Activated CD8-positive, alpha-beta T cell treated with anti-CD3 and anti-CD28 coated beads for 36 hours (primary cell): ENCODE measurements around the gene LRP8. TPM values are rescaled to one million over a fixed set of nuclear protein-coding genes. Genes with fewer than 3 reads are reported as not detected.

Source experiments
- ATAC-seq: fragments of 200-7000 bp; cut with Tn5 transposase; one replicate; pipeline ENCODE4 v1.10.0; 2021; ENCODE audit warnings: mild to moderate bottlenecking, moderate library complexity
- CTCF ChIA-PET: fragments of 350-600 bp; sonication (Branson Sonifier 250); formaldehyde crosslinking; loops from one replicate; lab custom pipeline; 2021; ENCODE audit warnings: antibody characterized with exemption; lab: Charles Lee
- POLR2A ChIA-PET: fragments of 350-600 bp; sonication (Branson Sonifier 250); formaldehyde crosslinking; loops from one replicate; lab custom pipeline; 2021; ENCODE audit warnings: antibody characterized with exemption; lab: Charles Lee
- DNase-seq: peaks from one replicate; pipeline ENCODE4 v3.0.0-alpha.2; 2020
- H3K27ac Mint-ChIP-seq: one replicate; pipeline ENCODE4 v1.8.0; 2021; ENCODE audit warnings: mild to moderate bottlenecking, mixed read lengths
- H3K27me3 Mint-ChIP-seq: one replicate; pipeline ENCODE4 v1.8.0; 2021; ENCODE audit warnings: mixed read lengths
- H3K36me3 Mint-ChIP-seq: one replicate; pipeline ENCODE4 v1.8.0; 2021; ENCODE audit warnings: low read depth, mixed read lengths
- H3K4me1 Mint-ChIP-seq: one replicate; pipeline ENCODE4 v1.8.0; 2021; ENCODE audit warnings: low read depth, mixed read lengths
- H3K4me3 Mint-ChIP-seq: one replicate; pipeline ENCODE4 v1.8.0; 2021; ENCODE audit warnings: mild to moderate bottlenecking, moderate library complexity, mixed read lengths
- H3K9me3 Mint-ChIP-seq: one replicate; pipeline ENCODE4 v1.8.0; 2021; ENCODE audit warnings: mixed read lengths
- intact Hi-C: fragments of 100-400 bp; cut with micrococcal nuclease; formaldehyde crosslinking; loops from one replicate; pipeline ENCODE4 v1.10.0; 2022
- total RNA-seq, 2 experiments: library from RNA; stranded (reverse); gene quantifications; one replicate each; pipeline ENCODE4 v1.2.3, GENCODE V29; 2021
- TF ChIP-seq, protein P1 (sequence below): fragments of 200-600 bp; IDR thresholded peaks from one replicate; pipeline ENCODE4 v1.8.0; 2022; ENCODE audit warnings: antibody characterized with exemption, mild to moderate bottlenecking

LRP8 gene
- total RNA-seq, 2 experiments from 2014 or later: 39.9 to 41.6 TPM

DNA sequence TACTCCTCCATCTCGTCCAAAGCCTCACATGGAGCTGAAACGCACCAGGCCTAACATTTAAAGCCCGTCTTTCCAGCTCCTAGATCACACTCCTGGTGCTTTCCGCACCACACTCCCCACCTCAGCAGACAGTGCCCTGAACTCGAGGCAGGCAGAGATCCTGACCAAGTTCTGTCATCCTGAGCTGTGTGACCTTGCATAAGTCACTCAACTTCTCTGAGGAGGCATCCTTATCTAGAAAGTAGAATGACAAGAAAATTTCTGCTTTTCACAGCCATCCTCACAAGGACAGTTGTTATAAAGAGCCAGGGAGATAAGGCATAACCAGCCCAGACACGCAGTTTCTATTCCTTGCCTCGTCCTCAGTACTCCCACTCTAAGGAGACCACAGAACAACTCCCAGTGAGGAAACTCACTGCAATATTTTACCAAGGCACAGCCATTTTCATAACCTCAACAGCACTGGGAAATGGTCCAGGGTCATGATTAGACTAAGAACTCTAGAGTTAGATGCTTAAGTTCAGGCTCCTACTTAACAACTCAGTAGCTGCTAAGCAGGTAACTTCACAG, 3.1 kb downstream of the LRP8 start:
- POLR2A ChIA-PET: interaction anchor here (1.1 to 3.3 kb wide), 4 partner anchors 7 to 107 kb away, joined by 4 to 20 read pairs (median 6); no protein-coding TSS in a partner anchor
- intact Hi-C loops: loop anchor here (5.0 kb wide), 1 partner anchor 67 kb away; no protein-coding TSS in a partner anchor
- ATAC-seq (no peak), DNase-seq (no peak)
- Mint-ChIP-seq H3K27me3 (no peaks in the 10 kb centered on the region), H3K27ac (peak overlapping the region; percentile 95), H3K36me3 (peaks cover 57% of the 10 kb centered on the region), H3K4me3 (peak overlapping the region; percentile 97), H3K4me1 (peaks cover 19% of the 10 kb centered on the region), H3K9me3 (no peaks in the 10 kb centered on the region)
- CTCF ChIA-PET: interaction anchor here (0.6 to 1.3 kb wide), 2 partner anchors 46 to 68 kb away, joined by 3 to 8 read pairs; no protein-coding TSS in a partner anchor
- TF ChIP-seq, protein P1, sequence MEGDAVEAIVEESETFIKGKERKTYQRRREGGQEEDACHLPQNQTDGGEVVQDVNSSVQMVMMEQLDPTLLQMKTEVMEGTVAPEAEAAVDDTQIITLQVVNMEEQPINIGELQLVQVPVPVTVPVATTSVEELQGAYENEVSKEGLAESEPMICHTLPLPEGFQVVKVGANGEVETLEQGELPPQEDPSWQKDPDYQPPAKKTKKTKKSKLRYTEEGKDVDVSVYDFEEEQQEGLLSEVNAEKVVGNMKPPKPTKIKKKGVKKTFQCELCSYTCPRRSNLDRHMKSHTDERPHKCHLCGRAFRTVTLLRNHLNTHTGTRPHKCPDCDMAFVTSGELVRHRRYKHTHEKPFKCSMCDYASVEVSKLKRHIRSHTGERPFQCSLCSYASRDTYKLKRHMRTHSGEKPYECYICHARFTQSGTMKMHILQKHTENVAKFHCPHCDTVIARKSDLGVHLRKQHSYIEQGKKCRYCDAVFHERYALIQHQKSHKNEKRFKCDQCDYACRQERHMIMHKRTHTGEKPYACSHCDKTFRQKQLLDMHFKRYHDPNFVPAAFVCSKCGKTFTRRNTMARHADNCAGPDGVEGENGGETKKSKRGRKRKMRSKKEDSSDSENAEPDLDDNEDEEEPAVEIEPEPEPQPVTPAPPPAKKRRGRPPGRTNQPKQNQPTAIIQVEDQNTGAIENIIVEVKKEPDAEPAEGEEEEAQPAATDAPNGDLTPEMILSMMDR: no peak

DNA sequence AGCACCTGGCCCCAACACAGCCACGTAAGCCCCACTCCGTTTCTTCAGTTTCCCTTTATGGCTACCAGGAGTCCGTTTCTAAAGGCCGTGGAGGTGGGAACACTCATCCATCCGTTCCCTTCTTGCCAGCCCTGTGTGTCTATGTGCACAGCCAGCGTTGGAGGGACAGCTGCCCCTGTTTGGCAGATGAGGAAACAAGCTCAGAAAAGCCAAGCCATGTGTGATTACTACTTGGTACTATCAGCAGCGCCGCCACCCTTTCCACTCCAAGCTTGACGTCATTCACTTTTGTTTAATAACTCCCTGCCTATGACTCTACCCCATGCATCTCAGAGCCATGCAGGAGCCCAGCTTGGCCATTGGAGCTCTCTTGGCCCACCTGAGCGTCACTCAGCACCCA, 3.5 kb downstream of the LRP8 start:
- TF ChIP-seq, protein P1: no peak
- POLR2A ChIA-PET: interaction anchor here (1.1 to 2.1 kb wide), 2 partner anchors 12 to 29 kb away, joined by 4 to 8 read pairs; no protein-coding TSS in a partner anchor
- Mint-ChIP-seq H3K27ac (peak overlapping the region; percentile 95), H3K27me3 (no peaks in the 10 kb centered on the region), H3K4me1 (peaks cover 19% of the 10 kb centered on the region), H3K9me3 (no peaks in the 10 kb centered on the region), H3K4me3 (peak overlapping the region; percentile 97), H3K36me3 (peaks cover 57% of the 10 kb centered on the region)
- DNase-seq: no peak
- intact Hi-C loops: no loop called here
- CTCF ChIA-PET: interaction anchor here (0.6 to 1.3 kb wide), 2 partner anchors 46 to 69 kb away, joined by 3 to 8 read pairs; no protein-coding TSS in a partner anchor
- ATAC-seq: no peak

DNA sequence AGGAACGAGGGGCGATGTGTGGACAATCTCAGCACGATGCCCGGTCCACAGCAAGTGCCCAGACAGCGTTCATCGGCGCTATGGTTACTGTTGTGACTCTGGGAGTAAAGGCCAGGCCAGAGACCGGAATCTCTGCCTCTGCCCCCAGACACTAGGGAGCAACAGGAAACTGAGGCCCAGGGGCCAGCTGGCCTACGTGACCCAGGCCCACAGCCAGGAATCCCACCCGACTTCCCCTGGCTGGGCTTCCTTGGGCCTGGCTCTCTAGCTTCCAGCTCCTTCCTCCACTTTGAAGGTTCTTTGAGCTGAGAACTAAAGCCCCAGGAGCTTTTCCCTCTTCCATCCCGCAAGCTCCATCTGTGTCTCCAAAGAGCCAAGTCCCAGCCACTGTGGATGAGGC, 4.6 kb downstream of the LRP8 start:
- TF ChIP-seq, protein P1: no peak
- Mint-ChIP-seq H3K4me3 (no peak overlapping the region), H3K4me1 (peaks cover 20% of the 10 kb centered on the region), H3K36me3 (peaks cover 59% of the 10 kb centered on the region), H3K27me3 (no peaks in the 10 kb centered on the region), H3K9me3 (no peaks in the 10 kb centered on the region), H3K27ac (peak overlapping the region; percentile 5)
- no peak for DNase-seq
- ChIA-PET CTCF (no interaction called here), POLR2A (interaction anchor here (1.0 to 2.1 kb wide), 5 partner anchors 11 to 28 kb away, joined by 3 to 8 read pairs (median 4); no protein-coding TSS in a partner anchor)
- no peak for ATAC-seq
- intact Hi-C loops: no loop called here

DNA sequence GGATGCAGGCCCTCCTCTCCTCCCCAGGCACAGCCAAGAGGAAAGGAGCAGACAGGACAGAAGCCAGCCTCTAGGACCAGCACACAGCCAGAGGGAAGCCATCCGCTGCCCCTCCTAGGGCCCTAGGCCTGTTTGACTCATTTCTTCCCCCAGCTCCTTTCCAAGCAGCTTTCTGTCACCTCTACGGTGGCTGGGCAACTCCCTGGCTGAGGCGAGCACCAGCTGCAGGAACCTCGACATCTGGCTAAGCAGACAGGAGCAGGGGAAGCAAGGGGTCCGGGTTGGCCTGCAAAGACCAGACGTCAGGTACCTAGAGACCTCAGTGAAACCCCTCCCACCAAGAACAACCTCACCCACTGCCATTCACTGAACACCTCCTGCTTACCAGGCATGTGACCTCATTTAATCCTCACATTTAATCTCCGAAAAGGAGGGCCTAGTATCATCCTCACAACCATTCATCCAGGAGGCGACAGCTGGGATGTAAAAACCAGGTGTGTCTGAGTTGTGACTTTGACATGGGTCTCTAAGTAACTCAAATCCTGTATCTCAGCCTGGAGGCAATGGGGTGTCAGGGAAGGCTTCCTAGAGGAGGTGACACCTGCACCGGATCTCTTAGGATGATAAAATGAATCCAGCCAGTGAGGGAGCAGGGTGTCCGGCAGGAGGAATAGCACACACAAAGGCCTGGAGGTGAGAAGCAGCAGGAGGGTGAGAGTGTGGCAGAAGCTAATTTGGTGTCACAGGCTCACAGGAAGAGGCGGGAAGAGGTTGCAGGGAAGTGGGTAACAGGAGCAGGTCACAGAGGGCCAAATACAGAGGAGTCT, 5.9 kb downstream of the LRP8 start:
- Mint-ChIP-seq H3K27me3 (no peaks in the 10 kb centered on the region), H3K4me3 (no peak overlapping the region), H3K27ac (no peak overlapping the region), H3K36me3 (peaks cover 63% of the 10 kb centered on the region), H3K4me1 (peaks cover 21% of the 10 kb centered on the region), H3K9me3 (no peaks in the 10 kb centered on the region)
- CTCF ChIA-PET: no interaction called here
- no peak for ATAC-seq
- no peak for DNase-seq
- intact Hi-C loops: no loop called here
- TF ChIP-seq, protein P1: no peak
- POLR2A ChIA-PET: interaction anchor here (0.6 kb wide), 1 partner anchor 87 kb away, joined by 3 read pairs; no protein-coding TSS in a partner anchor
